K562 (cell line): ENCODE data around the gene NBDY.
"Not testable (repeated sequence)": the region's sequence is repeated elsewhere in the genome, so short reads cannot be mapped to it uniquely, and the experiment has no call there.

Experiments
- CHCHD3 ChIP-seq: fragments of 250-450 bp; sonication (Bioruptor Pico); IDR thresholded peaks from 2 replicates; pipeline ENCODE4 v2.1.2; 2022; ENCODE audit warnings: mild to moderate bottlenecking
- EHMT2 ChIP-seq: fragments of 450-650 bp; IDR thresholded peaks from 2 replicates; pipeline ENCODE4 v1.6.1; 2018; ENCODE audit warnings: antibody characterized with exemption
- MTF1 ChIP-seq: fragments of 250-450 bp; sonication (Bioruptor Pico); IDR thresholded peaks from 2 replicates; pipeline ENCODE4 v1.9.0; 2021; ENCODE audit warnings: moderate library complexity, mild to moderate bottlenecking, inconsistent platforms, borderline replicate concordance
- NUFIP1 ChIP-seq: fragments of 450-650 bp; IDR thresholded peaks from 2 replicates; pipeline ENCODE4 v1.6.1; 2018; ENCODE audit not compliant: partially characterized antibody
- TF ChIP-seq, protein P1 (sequence below), 3 experiments: IDR thresholded peaks in 2 of 3; conservative IDR thresholded peaks in 1 of 3; 2 replicates each; pipeline ENCODE4 v1.5.1; 2011 to 2012; ENCODE audit warnings: low read length in 3 of 3, mild to moderate bottlenecking in 3 of 3, control low read depth in 2 of 3, improper control_type of control experiment in 1 of 3, inconsistent platforms in 1 of 3, low read depth in 1 of 3, mixed read lengths in 1 of 3, moderate library complexity in 1 of 3; ENCODE audit not compliant: insufficient read depth in 2 of 3

DNA sequence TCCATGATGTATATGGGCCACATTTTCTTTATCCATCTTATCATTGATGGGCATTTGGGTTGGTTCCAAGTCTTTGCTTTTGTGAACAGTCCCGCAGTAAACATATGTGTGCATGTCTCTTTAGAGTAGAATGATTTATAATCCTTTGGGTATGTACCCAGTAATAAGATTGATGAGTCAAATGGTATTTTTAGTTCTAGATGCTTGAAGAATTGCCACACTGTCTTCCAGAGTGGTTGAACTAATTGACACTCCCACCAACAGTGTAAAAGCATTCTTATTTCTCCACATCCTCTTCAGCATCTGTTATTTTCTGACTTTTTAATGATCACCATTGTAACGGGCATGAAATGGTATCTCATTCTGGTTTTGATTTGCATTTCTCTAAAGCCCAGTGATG, 77.1 kb downstream of the NBDY start:
- not testable (repeated sequence) for TF ChIP-seq EHMT2; NUFIP1; CHCHD3 (CRISPR knock-in tag); MTF1 (CRISPR knock-in tag)
- TF ChIP-seq, protein P1, sequence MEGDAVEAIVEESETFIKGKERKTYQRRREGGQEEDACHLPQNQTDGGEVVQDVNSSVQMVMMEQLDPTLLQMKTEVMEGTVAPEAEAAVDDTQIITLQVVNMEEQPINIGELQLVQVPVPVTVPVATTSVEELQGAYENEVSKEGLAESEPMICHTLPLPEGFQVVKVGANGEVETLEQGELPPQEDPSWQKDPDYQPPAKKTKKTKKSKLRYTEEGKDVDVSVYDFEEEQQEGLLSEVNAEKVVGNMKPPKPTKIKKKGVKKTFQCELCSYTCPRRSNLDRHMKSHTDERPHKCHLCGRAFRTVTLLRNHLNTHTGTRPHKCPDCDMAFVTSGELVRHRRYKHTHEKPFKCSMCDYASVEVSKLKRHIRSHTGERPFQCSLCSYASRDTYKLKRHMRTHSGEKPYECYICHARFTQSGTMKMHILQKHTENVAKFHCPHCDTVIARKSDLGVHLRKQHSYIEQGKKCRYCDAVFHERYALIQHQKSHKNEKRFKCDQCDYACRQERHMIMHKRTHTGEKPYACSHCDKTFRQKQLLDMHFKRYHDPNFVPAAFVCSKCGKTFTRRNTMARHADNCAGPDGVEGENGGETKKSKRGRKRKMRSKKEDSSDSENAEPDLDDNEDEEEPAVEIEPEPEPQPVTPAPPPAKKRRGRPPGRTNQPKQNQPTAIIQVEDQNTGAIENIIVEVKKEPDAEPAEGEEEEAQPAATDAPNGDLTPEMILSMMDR (IDR thresholded peaks at IDR 0.05 in 2 of 3, conservative IDR thresholded peaks at IDR 0.05 in 1 of 3; ENCODE audit: insufficient read depth in 2 of 3, low read depth in 1 of 3, low read length in 3 of 3), result not testable (repeated sequence)
